Stimulated activated CD8-positive, alpha-beta memory T cell treated with anti-CD3 and anti-CD28 coated beads, Interleukin-4, amount 100 ng/mL, for 24 hours (primary cell): Measurements from ENCODE around the gene COPB2.
A peak's percentile ranks its signal among the peaks of the same experiment; 100 is the strongest.
"Not testable (repeated sequence)": the region's sequence is repeated elsewhere in the genome, so short reads cannot be mapped to it uniquely, and the experiment has no call there.

Source experiments
- DNase-seq: peaks from one replicate; pipeline ENCODE4 v3.0.0-alpha.2; 2020; ENCODE audit warnings: low read depth

COPB2 gene

DNA sequence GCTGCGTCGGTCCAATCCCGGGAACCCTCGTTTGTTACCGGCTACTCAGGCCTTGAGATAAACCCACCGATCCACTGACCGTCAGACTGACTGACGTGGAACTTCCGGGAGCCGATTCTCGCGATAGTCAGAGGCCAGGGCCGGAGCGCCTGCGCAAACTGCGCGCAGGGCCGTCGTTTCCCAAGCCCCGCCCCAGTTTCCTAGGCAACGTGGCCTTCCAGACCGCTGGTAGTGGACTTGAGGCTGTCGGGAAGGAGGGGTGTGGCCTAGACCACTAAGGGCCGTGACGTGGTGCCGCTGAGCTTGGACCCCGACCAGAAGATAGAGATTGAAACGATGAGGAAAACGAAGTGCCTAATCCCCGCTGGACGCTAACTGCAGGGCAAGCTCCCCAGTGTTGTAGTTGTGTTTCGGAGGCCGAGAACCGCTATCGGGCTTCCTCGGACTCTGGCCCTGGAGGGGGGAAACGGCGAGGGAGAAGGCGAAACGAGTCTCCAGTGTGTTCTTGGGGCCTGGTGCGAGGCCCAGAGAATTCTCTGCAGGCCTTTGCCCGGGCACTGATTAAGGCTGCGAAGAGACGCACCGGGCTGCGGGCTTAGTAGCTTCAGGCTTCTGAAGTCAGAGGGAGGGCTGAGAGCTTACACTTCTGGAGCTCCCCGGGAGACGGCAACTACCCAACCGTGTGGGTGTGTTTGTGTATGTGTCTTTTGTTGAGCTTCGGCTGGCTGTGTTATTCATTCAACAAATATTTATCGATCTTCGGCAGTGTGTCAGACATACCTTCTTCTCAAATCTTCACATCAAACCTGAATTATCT is at the start of gene COPB2:
Gene COPB2, minus strand, starts transcription at position 96 of the 817 bp plus-strand sequence. CDS start 97 bp downstream, outside the sequence.
- peak; percentile 98 for DNase-seq

- no peak for DNase-seq
Measured at GRCh38 chr3:139434764-139435307, 45.4 kb upstream of the COPB2 start.

DNA sequence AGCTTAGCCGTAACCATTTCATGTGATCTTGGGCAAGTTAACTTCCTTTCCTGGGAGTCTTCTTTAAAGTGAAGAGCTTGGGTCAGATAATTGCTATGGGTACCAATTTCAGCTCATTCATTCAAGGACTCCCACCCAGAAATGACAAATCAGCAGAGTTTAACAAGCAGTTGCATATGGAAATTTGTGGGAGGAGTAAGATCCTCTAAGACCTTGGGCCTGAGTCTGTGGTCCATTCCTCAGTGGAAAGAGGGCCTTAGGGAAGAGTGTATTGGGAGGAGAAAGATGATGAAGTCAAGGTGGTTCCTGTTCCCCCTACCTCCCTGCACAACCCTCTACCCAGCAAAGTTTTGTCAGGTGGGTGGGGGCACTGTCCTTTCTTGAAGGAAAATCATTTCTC is 44.8 kb upstream of the COPB2 start:
- DNase-seq = no peak

- DNase-seq = no peak
Measured at GRCh38 chr3:139433089-139433488, 43.6 kb upstream of the COPB2 start.

GRCh38 chr3:139430493-139430892 is 41.0 kb upstream of the COPB2 start:
- no peak for DNase-seq

GRCh38 chr3:139427283-139428060 is 38.0 kb upstream of the COPB2 start:
- no peak for DNase-seq

DNA sequence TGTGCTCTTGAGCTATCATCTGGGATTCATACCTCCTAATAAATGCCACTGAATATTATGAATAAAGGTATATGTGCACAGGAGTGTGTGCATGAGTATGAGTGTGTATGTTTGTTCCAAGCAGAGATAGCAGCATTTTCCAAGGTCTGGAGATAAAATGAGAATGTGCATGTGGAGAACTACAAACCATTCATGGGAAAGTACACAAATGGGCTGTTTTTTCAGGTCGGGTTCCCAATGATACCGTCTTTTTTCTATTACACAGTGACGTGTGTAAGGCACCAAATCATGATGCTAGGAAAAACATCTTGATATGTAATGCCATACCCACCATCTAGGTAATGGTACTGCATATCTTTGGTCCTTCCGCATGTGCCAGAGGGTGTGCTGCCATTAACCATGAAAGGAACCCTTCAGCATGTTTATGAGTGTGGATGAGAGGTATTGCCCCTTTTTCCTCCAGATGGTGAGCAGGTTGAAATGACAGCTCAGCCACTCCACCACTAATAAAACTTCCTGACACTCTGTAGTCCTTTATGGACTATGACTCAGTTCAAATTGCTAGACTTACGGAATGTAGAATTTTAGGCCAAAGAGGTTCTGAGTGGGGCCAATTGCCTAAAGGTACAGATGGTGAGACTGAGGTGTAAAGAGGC is 36.4 kb upstream of the COPB2 start:
- DNase-seq = no peak

GRCh38 chr3:139423232-139423631 is 33.8 kb upstream of the COPB2 start:
- no peak for DNase-seq

GRCh38 chr3:139421460-139421859 is 32.0 kb upstream of the COPB2 start:
- no peak for DNase-seq

GRCh38 chr3:139421040-139421439 is 31.6 kb upstream of the COPB2 start:
- no peak for DNase-seq

GRCh38 chr3:139418144-139418543 is 28.7 kb upstream of the COPB2 start:
- no peak for DNase-seq

GRCh38 chr3:139416275-139416674 is 26.8 kb upstream of the COPB2 start:
- no peak for DNase-seq

DNA sequence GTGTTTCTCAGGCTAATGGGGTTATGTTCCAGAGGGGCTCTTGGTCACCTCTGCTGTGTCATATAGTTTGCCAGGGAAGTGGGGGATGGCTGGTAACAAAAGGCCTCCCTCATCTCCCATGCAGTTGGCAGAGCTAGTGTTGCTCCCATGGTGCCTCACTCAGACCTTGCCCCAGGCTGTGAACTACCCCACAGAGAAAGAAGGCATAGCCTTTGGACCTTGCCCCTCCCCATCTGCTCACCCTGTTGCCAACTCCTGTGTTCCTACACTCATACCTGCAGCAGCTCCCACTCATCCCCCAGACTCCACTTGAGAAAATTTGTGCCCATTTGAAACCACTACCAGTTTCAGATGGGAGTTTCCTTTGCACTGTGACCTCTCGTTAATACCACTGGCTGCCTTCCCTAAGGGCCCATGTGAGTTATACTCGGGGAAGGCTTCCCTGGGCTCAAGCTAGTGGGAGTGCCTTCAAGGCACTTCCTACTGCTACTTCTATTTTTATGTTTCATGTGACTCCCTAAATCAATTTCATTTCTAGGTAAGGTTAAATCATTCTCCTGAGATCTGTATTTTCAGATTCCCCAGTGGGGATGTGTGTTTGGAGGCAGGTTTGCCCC is 25.3 kb upstream of the COPB2 start:
- DNase-seq = no peak

DNA sequence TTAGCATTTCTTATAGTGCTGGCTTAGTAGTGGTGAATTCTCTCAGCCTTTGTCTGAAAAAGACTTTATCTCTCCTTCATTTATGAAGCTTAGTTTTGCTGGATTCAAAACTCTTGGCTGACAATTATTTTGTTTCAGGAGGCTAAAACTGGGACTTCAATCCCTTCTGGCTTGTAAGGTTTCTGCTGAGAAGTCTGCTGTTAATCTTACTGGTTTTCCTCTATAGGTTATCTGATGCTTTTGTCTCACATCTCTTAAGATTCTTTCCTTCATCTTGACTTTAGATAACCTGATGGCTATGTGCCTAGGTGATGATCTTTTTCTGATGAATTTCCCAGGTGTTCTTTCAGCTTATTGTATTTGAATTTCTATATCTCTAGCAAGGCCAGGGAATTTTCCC is 23.4 kb upstream of the COPB2 start:
- not testable (repeated sequence) for DNase-seq

- DNase-seq = not testable (repeated sequence)
Measured at GRCh38 chr3:139401155-139401554, 11.7 kb upstream of the COPB2 start.

GRCh38 chr3:139396707-139397106 is 7.3 kb upstream of the COPB2 start:
- no peak for DNase-seq

- no peak for DNase-seq
Measured at GRCh38 chr3:139394116-139394515, 4.7 kb upstream of the COPB2 start.

DNA sequence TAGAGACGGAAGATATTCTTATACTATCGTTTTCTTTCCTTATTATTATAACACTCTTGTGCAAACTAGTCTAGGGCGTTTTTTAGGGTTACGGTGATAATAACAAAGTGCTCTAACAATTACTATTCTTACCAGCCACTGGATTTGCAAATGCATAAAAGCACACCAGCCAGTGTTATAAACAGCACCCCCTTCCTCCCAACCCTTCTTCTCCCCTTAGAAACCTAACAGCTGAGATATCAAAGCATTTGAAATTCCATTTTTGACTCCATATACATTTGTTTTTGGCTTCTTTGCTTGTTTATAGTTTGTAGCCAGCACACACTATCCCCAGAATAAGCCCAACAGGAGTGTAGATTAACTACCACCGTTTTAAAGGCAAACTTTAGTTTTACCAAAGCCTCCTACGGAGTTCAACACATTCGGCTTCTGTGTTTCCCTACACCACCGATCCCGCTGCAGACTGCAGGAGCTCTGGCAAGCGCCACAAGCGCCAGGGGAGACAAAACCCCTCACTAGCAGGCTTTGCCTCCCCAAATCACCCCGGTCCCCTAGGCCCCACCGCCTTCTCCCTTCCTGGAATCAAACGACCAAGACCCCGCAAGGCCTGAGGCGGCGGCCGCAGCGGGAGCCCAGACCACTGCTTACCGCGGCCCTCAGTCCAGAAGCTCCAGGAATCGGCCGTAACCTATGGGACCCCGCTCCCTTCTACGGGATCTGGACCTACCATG is 461 bp downstream of the COPB2 start:
- no peak for DNase-seq

- DNase-seq = no peak
Measured at GRCh38 chr3:139388077-139388476, 1.4 kb downstream of the COPB2 start.

DNA sequence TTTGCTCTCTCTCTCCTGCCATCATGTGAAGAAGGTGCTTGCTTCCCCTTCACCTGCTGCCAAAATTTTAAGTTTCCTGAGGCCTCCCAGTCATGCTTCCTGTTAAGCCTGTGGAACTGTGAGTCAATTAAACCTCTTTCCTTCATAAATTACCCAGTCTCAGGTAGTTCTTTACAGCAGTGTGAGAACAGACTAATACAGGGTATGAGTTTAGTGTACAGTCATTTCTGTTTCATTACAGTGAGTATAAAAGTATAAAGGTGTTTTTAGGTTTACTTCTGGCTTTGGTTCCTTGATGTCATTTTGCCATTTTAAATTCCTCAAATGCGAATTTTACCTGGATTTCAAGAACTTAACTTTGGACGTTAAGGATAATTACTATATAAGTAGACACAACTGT is 7.2 kb downstream of the COPB2 start:
- DNase-seq = not testable (repeated sequence)

DNA sequence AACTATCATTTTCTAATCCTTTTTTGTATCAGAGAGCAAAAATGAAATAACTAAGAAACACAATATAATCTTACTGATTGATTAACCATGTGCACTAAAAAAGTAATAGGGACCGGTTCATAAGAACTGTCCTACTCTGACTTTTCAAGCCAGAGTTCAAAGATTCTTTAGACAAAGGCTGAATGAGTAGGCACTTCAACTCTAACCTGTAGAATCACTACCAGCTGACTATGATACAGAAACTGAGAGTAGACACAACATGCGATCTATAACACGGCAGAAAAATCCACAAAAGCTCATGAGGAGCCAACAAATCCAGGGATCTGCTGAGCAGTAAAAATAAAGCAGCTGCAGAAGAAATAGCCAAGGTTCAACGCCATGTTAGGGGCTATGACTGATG is 8.9 kb downstream of the COPB2 start:
- DNase-seq = no peak
